Measurements from ENCODE around the gene NHSL1.

- TF ChIP-seq CTCF (IDR thresholded peaks at IDR 0.05), result no peak
- no peak for TF ChIP-seq POLR2A (IDR thresholded peaks at IDR 0.05)
These were observed 36.6 kb upstream of the NHSL1 start for GRCh38 chr6:138535728-138536455.

Measured in right lobe of liver (tissue), 4 donors.